Measurements from ENCODE around the gene ZNF586. TPM values are rescaled to one million over a fixed set of nuclear protein-coding genes. Genes with fewer than 3 reads are reported as not detected.

ZNF586 gene
- total and polyA plus RNA-seq, 10 of the 15 experiments (the other 5 are each of a cell fraction or from before 2014, with no cell fraction given) = 3.9 to 24.2 (median 15.0) TPM

DNA sequence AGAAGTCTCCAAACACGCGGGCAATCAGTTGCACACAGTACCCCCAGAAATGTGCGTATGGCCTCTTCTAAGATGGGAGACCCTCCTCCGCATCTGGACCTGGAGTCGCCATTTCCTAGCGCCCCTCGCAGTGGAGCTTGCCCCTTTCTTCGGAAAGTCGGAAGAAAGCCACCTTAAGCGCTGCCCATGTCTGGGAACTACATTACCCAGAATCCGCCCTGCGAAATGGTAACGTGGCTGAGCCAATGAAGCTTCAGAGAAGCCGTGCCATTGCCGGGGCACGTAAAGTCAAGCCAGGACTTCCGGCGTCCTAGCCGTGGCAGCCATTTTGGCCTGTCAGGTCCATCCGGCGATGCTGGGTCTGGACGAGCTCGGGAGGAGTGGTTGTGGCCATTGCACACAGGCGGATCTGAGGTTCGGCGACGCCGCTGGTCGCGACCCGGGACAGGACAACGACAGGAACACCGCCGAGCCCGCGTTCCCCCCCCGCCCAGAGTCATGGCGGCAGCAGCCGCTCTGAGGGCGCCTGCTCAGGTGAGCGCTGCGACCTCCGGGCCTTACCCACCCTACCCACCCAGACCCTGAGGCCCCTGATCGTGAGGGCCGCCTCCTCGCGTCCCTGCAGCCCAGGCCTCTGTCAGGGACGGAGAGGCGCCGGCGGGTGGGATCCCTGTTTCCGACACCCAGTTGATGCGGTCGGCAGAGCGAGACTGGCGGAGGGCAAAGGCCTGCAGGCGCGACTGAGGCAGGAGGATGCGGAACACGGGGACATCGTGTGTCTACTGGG lies at the start of gene ZNF586 (continued):
- TF ChIP-seq, protein P1, sequence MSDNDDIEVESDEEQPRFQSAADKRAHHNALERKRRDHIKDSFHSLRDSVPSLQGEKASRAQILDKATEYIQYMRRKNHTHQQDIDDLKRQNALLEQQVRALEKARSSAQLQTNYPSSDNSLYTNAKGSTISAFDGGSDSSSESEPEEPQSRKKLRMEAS (IDR thresholded peaks at IDR 0.05; ENCODE audit: low read depth, low read length) = peak; percentile 49; the same call in 1 of the 2 replicates
- TF ChIP-seq RFX5 (IDR thresholded peaks at IDR 0.05; ENCODE audit: low read depth, low read length) (peak; percentile 37; the same call in 1 of the 2 replicates), JUND (IDR thresholded peaks at IDR 0.05; ENCODE audit: low read depth, low read length) (no peak), SPI1 (IDR thresholded peaks at IDR 0.05; ENCODE audit: borderline replicate concordance, insufficient read depth, low read depth, low read length) (0 out of 2 replicates have a peak, but pooled peaks have one; percentile 7), MTA2 (IDR thresholded peaks at IDR 0.05; ENCODE audit: low read depth) (no peak), SMAD1 (IDR thresholded peaks at IDR 0.05; ENCODE audit: low read depth, partially characterized antibody) (no peak), TCF3 (IDR thresholded peaks at IDR 0.05; ENCODE audit: borderline replicate concordance, insufficient read depth, low read depth, low read length) (no peak), HDAC2 (IDR thresholded peaks at IDR 0.05) (no peak), SIX5 (IDR thresholded peaks at IDR 0.05; ENCODE audit: low read depth, low read length, severe bottlenecking) (peak; percentile 92), ZNF274 (IDR thresholded peaks at IDR 0.05; ENCODE audit: insufficient read depth, insufficient read length) (no peak), POU2F2 (IDR thresholded peaks at IDR 0.05; ENCODE audit: borderline replicate concordance, low read depth, low read length) (peak; percentile 69; the same call in 2 of the 3 replicates), CHD2 (IDR thresholded peaks at IDR 0.05; ENCODE audit: borderline replicate concordance, low read depth, low read length) (peak; percentile 88), ZBED1 (IDR thresholded peaks at IDR 0.05; ENCODE audit: borderline replicate concordance) (peak; percentile 79; the same call in 1 of the 2 replicates), NR2C1 (IDR thresholded peaks at IDR 0.05) (peak; percentile 94), POLR2A (IDR thresholded peaks at IDR 0.05; ENCODE audit: low read depth, low read length) (peak; percentile 98), STAT3 (IDR thresholded peaks at IDR 0.05; ENCODE audit: low read depth, low read length) (no peak), POLR2AphosphoS5 (IDR thresholded peaks at IDR 0.05; ENCODE audit: low read length) (peak; percentile 90), HCFC1 (IDR thresholded peaks at IDR 0.05; ENCODE audit: low read length) (peak; percentile 94), SUZ12 (IDR thresholded peaks at IDR 0.05; ENCODE audit: unreplicated experiment) (no peak), CBX5 (IDR thresholded peaks at IDR 0.05; ENCODE audit: low read depth) (no peak), NFIC (IDR thresholded peaks at IDR 0.05; ENCODE audit: low read depth, low read length) (no peak)
- TF ChIP-seq, protein P2, sequence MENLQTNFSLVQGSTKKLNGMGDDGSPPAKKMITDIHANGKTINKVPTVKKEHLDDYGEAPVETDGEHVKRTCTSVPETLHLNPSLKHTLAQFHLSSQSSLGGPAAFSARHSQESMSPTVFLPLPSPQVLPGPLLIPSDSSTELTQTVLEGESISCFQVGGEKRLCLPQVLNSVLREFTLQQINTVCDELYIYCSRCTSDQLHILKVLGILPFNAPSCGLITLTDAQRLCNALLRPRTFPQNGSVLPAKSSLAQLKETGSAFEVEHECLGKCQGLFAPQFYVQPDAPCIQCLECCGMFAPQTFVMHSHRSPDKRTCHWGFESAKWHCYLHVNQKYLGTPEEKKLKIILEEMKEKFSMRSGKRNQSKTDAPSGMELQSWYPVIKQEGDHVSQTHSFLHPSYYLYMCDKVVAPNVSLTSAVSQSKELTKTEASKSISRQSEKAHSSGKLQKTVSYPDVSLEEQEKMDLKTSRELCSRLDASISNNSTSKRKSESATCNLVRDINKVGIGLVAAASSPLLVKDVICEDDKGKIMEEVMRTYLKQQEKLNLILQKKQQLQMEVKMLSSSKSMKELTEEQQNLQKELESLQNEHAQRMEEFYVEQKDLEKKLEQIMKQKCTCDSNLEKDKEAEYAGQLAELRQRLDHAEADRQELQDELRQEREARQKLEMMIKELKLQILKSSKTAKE (IDR thresholded peaks at IDR 0.05; ENCODE audit: low read depth, poor library complexity, severe bottlenecking) = no peak
- TF ChIP-seq, protein P3, sequence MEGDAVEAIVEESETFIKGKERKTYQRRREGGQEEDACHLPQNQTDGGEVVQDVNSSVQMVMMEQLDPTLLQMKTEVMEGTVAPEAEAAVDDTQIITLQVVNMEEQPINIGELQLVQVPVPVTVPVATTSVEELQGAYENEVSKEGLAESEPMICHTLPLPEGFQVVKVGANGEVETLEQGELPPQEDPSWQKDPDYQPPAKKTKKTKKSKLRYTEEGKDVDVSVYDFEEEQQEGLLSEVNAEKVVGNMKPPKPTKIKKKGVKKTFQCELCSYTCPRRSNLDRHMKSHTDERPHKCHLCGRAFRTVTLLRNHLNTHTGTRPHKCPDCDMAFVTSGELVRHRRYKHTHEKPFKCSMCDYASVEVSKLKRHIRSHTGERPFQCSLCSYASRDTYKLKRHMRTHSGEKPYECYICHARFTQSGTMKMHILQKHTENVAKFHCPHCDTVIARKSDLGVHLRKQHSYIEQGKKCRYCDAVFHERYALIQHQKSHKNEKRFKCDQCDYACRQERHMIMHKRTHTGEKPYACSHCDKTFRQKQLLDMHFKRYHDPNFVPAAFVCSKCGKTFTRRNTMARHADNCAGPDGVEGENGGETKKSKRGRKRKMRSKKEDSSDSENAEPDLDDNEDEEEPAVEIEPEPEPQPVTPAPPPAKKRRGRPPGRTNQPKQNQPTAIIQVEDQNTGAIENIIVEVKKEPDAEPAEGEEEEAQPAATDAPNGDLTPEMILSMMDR (IDR thresholded peaks at IDR 0.05 in 2 of 3, conservative IDR thresholded peaks at IDR 0.05 in 1 of 3; ENCODE audit: control insufficient read depth in 2 of 3, extremely low read depth in 1 of 3, insufficient read depth in 1 of 3, low read depth in 3 of 3, low read length in 3 of 3) = no peak
- TF ChIP-seq, protein P4, sequence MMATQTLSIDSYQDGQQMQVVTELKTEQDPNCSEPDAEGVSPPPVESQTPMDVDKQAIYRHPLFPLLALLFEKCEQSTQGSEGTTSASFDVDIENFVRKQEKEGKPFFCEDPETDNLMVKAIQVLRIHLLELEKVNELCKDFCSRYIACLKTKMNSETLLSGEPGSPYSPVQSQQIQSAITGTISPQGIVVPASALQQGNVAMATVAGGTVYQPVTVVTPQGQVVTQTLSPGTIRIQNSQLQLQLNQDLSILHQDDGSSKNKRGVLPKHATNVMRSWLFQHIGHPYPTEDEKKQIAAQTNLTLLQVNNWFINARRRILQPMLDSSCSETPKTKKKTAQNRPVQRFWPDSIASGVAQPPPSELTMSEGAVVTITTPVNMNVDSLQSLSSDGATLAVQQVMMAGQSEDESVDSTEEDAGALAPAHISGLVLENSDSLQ (IDR thresholded peaks at IDR 0.05) = peak; percentile 74
- TF ChIP-seq, protein P5, sequence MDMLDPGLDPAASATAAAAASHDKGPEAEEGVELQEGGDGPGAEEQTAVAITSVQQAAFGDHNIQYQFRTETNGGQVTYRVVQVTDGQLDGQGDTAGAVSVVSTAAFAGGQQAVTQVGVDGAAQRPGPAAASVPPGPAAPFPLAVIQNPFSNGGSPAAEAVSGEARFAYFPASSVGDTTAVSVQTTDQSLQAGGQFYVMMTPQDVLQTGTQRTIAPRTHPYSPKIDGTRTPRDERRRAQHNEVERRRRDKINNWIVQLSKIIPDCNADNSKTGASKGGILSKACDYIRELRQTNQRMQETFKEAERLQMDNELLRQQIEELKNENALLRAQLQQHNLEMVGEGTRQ (IDR thresholded peaks at IDR 0.05; ENCODE audit: borderline replicate concordance, low read depth, low read length) = no peak
